WTC11 (cell line): ENCODE data around the gene MACROD2. TPM values are rescaled to one million over a fixed set of nuclear protein-coding genes. Genes with fewer than 3 reads are reported as not detected.

Source experiments
- ATAC-seq: fragments of 200-7000 bp; cut with Tn5 transposase; 2 replicates; pipeline ENCODE4 v1.10.0; 2021; ENCODE audit warnings: mild to moderate bottlenecking, moderate library complexity
- CTCF ChIA-PET: fragments of 300-600 bp; sonication (Branson Sonifier 250); formaldehyde crosslinking; loops from one replicate; lab custom pipeline; 2021; ENCODE audit warnings: antibody characterized with exemption; lab: Charles Lee
- POLR2A ChIA-PET: fragments of 350-600 bp; sonication (Branson Sonifier 250); formaldehyde crosslinking; loops from one replicate; lab custom pipeline; 2021; ENCODE audit warnings: antibody characterized with exemption; lab: Charles Lee
- DNase-seq: peaks from one replicate; pipeline ENCODE4 v3.0.0; 2021; ENCODE audit warnings: low spot score
- H3K27ac Mint-ChIP-seq: 2 replicates; pipeline ENCODE4 v1.8.0; 2021; ENCODE audit warnings: mixed read lengths
- H3K27me3 Mint-ChIP-seq: 2 replicates; pipeline ENCODE4 v1.8.0; 2021; ENCODE audit warnings: low read depth, mild to moderate bottlenecking, moderate library complexity, mixed read lengths
- H3K36me3 Mint-ChIP-seq: 2 replicates; pipeline ENCODE4 v1.8.0; 2021; ENCODE audit warnings: mixed read lengths
- H3K4me1 Mint-ChIP-seq: 2 replicates; pipeline ENCODE4 v1.8.0; 2022; ENCODE audit warnings: mixed read lengths
- H3K4me3 Mint-ChIP-seq: 2 replicates; pipeline ENCODE4 v1.8.0; 2021; ENCODE audit warnings: mild to moderate bottlenecking, moderate library complexity, mixed read lengths
- H3K9me3 Mint-ChIP-seq: 2 replicates; pipeline ENCODE4 v1.8.0; 2021; ENCODE audit warnings: mixed read lengths
- AFF4 ChIP-seq: sonication (generic); formaldehyde crosslinking; IDR thresholded peaks from 2 replicates; pipeline ENCODE4 v1.8.1; 2023; ENCODE audit warnings: mild to moderate bottlenecking, missing genetic modification reagents, borderline replicate concordance
- ATF1 ChIP-seq: sonication (generic); formaldehyde crosslinking; IDR thresholded peaks from 2 replicates; pipeline ENCODE4 v1.8.1; 2023; ENCODE audit warnings: mild to moderate bottlenecking, moderate library complexity, missing genetic modification reagents
- ATF6 ChIP-seq: sonication (generic); formaldehyde crosslinking; IDR thresholded peaks from 2 replicates; pipeline ENCODE4 v1.8.1; 2023; ENCODE audit warnings: mild to moderate bottlenecking, missing genetic modification reagents
- CREB1 ChIP-seq: sonication (generic); formaldehyde crosslinking; IDR thresholded peaks from 2 replicates; pipeline ENCODE4 v1.8.0; 2023; ENCODE audit warnings: mild to moderate bottlenecking, missing genetic modification reagents
- CREM ChIP-seq: sonication (generic); formaldehyde crosslinking; IDR thresholded peaks from 2 replicates; pipeline ENCODE4 v1.8.1; 2022; ENCODE audit warnings: mild to moderate bottlenecking, missing genetic modification reagents, moderate library complexity
- ELF4 ChIP-seq: sonication (generic); formaldehyde crosslinking; IDR thresholded peaks from 2 replicates; pipeline ENCODE4 v1.8.1; 2022; ENCODE audit warnings: low read depth, mild to moderate bottlenecking, moderate library complexity, missing genetic modification reagents
- EMX1 ChIP-seq: fragments of 250-450 bp; sonication (Bioruptor Pico); IDR thresholded peaks from 2 replicates; pipeline ENCODE4 v1.8.0; 2021; ENCODE audit warnings: mild to moderate bottlenecking
- GABPB1 ChIP-seq: sonication (generic); formaldehyde crosslinking; IDR thresholded peaks from 2 replicates; pipeline ENCODE4 v1.8.1; 2023; ENCODE audit warnings: mild to moderate bottlenecking, missing genetic modification reagents
- JAZF1 ChIP-seq: fragments of 250-450 bp; sonication (Bioruptor Pico); IDR thresholded peaks from 2 replicates; pipeline ENCODE4 v1.9.0; 2021; ENCODE audit warnings: moderate library complexity, mild to moderate bottlenecking, inconsistent platforms
- JUN ChIP-seq: sonication (generic); formaldehyde crosslinking; IDR thresholded peaks from 2 replicates; pipeline ENCODE4 v1.8.0; 2023; ENCODE audit warnings: mild to moderate bottlenecking, missing genetic modification reagents
- MXD4 ChIP-seq: fragments of 250-450 bp; sonication (Bioruptor Pico); IDR thresholded peaks from 2 replicates; pipeline ENCODE4 v1.8.0; 2021; ENCODE audit warnings: mild to moderate bottlenecking, moderate library complexity, borderline replicate concordance
- NFATC4 ChIP-seq: fragments of 250-450 bp; sonication (Bioruptor Pico); IDR thresholded peaks from 2 replicates; pipeline ENCODE4 v1.9.0; 2021; ENCODE audit warnings: mild to moderate bottlenecking
- NR2C2 ChIP-seq: sonication (generic); formaldehyde crosslinking; IDR thresholded peaks from 2 replicates; pipeline ENCODE4 v1.8.0; 2022; ENCODE audit warnings: mild to moderate bottlenecking, missing genetic modification reagents
- RORB ChIP-seq: fragments of 250-450 bp; sonication (Bioruptor Pico); IDR thresholded peaks from 2 replicates; pipeline ENCODE4 v1.9.0; 2021; ENCODE audit warnings: mild to moderate bottlenecking
- STAT6 ChIP-seq: sonication (generic); formaldehyde crosslinking; conservative IDR thresholded peaks from 2 replicates; pipeline ENCODE4 v1.8.1; 2023; ENCODE audit warnings: mild to moderate bottlenecking, low read depth, missing genetic modification reagents, moderate library complexity
- ZNF121 ChIP-seq: sonication (generic); formaldehyde crosslinking; IDR thresholded peaks from 2 replicates; pipeline ENCODE4 v1.8.0; 2023; ENCODE audit warnings: missing genetic modification reagents
- ZNF232 ChIP-seq: sonication (generic); formaldehyde crosslinking; IDR thresholded peaks from 2 replicates; pipeline ENCODE4 v1.8.0; 2022; ENCODE audit warnings: mild to moderate bottlenecking, missing genetic modification reagents
- ZNF671 ChIP-seq: fragments of 250-450 bp; sonication (Bioruptor Pico); IDR thresholded peaks from 2 replicates; pipeline ENCODE4 v1.8.0; 2021; ENCODE audit warnings: mild to moderate bottlenecking
- total RNA-seq: library from RNA; stranded (reverse); gene quantifications from 3 replicates; pipeline ENCODE4 v1.2.3, GENCODE V29; 2021
- TF ChIP-seq, protein P1 (sequence below): sonication (generic); formaldehyde crosslinking; IDR thresholded peaks from 2 replicates; pipeline ENCODE4 v1.8.1; 2022; ENCODE audit warnings: mild to moderate bottlenecking, missing genetic modification reagents, moderate library complexity, borderline replicate concordance
- TF ChIP-seq, protein P2 (sequence below): fragments of 200-600 bp; IDR thresholded peaks from 2 replicates; pipeline ENCODE4 v1.8.0; 2022; ENCODE audit warnings: antibody characterized with exemption
- TF ChIP-seq, protein P3 (sequence below): sonication (generic); formaldehyde crosslinking; IDR thresholded peaks from 2 replicates; pipeline ENCODE4 v1.8.1; 2022; ENCODE audit warnings: mild to moderate bottlenecking, moderate library complexity, missing genetic modification reagents

Gene MACROD2
- total RNA-seq, 1 experiment from 2014 or later: 4.1 TPM

DNA sequence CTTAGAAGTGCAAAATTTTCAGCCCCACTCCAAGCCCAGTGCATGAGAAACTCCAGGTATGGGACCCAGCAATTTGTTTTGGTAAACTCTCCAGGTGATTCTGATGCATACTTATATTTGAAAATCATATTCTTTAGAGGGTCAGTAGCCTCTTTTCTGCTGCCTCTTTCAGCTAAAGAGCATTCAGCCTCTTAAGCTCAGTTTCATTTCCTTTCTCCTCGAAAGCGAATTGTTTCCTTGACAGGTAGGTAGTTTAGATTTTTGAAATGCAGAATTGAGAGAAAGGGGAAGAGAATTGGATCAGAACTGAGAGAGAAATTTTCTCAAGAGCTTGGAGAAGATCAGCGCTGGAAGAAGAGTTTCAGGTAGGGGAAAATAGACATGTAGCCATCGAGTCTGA, 1337.9 kb downstream of the MACROD2 start:
- TF ChIP-seq GABPB1 (CRISPR knock-in tag) (no peak), ZNF671 (CRISPR knock-in tag) (no peak), EMX1 (CRISPR knock-in tag) (no peak), ATF6 (no peak), ATF1 (CRISPR knock-in tag) (no peak), ZNF232 (no peak), CREB1 (CRISPR knock-in tag) (no peak), NFATC4 (no peak)
- TF ChIP-seq, protein P1, sequence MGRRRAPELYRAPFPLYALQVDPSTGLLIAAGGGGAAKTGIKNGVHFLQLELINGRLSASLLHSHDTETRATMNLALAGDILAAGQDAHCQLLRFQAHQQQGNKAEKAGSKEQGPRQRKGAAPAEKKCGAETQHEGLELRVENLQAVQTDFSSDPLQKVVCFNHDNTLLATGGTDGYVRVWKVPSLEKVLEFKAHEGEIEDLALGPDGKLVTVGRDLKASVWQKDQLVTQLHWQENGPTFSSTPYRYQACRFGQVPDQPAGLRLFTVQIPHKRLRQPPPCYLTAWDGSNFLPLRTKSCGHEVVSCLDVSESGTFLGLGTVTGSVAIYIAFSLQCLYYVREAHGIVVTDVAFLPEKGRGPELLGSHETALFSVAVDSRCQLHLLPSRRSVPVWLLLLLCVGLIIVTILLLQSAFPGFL: no peak
- TF ChIP-seq, protein P2, sequence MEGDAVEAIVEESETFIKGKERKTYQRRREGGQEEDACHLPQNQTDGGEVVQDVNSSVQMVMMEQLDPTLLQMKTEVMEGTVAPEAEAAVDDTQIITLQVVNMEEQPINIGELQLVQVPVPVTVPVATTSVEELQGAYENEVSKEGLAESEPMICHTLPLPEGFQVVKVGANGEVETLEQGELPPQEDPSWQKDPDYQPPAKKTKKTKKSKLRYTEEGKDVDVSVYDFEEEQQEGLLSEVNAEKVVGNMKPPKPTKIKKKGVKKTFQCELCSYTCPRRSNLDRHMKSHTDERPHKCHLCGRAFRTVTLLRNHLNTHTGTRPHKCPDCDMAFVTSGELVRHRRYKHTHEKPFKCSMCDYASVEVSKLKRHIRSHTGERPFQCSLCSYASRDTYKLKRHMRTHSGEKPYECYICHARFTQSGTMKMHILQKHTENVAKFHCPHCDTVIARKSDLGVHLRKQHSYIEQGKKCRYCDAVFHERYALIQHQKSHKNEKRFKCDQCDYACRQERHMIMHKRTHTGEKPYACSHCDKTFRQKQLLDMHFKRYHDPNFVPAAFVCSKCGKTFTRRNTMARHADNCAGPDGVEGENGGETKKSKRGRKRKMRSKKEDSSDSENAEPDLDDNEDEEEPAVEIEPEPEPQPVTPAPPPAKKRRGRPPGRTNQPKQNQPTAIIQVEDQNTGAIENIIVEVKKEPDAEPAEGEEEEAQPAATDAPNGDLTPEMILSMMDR: no peak
- no peaks in the 10 kb centered on the region for H3K27me3 Mint-ChIP-seq
- POLR2A ChIA-PET: no interaction called here
- H3K36me3 Mint-ChIP-seq: no peaks in the 10 kb centered on the region
- H3K9me3 Mint-ChIP-seq: no peaks in the 10 kb centered on the region
- CTCF ChIA-PET: no interaction called here
- ATAC-seq (no peak), DNase-seq (no peak)
- H3K4me1 Mint-ChIP-seq: peaks cover 19% of the 10 kb centered on the region
- H3K27ac Mint-ChIP-seq: no peak overlapping the region
- H3K4me3 Mint-ChIP-seq: no peak overlapping the region

GRCh38 chr20:15336011-15336410, 1340.7 kb downstream of the MACROD2 start:
- ATAC-seq (no peak), DNase-seq (no peak)
- Mint-ChIP-seq H3K4me3 (no peak overlapping the region), H3K4me1 (peaks cover 21% of the 10 kb centered on the region), H3K9me3 (no peaks in the 10 kb centered on the region), H3K27me3 (no peaks in the 10 kb centered on the region), H3K27ac (peak overlapping the region; percentile 31), H3K36me3 (no peaks in the 10 kb centered on the region)
- ChIA-PET POLR2A (no interaction called here), CTCF (no interaction called here)
- TF ChIP-seq JAZF1 (no peak), ELF4 (CRISPR knock-in tag) (no peak), ZNF121 (CRISPR knock-in tag) (no peak), MXD4 (CRISPR knock-in tag) (no peak), GABPB1 (CRISPR knock-in tag) (no peak), AFF4 (CRISPR knock-in tag) (no peak), RORB (CRISPR knock-in tag) (no peak), NFATC4 (no peak), JUN (CRISPR knock-in tag) (no peak), NR2C2 (no peak), STAT6 (no peak), ZNF671 (CRISPR knock-in tag) (no peak), CREM (CRISPR knock-in tag) (no peak)
- TF ChIP-seq, protein P3, sequence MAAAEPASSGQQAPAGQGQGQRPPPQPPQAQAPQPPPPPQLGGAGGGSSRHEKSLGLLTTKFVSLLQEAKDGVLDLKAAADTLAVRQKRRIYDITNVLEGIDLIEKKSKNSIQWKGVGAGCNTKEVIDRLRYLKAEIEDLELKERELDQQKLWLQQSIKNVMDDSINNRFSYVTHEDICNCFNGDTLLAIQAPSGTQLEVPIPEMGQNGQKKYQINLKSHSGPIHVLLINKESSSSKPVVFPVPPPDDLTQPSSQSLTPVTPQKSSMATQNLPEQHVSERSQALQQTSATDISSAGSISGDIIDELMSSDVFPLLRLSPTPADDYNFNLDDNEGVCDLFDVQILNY: no peak
